IPS-15b (cell line): Measurements from ENCODE around the gene SPG7.
"Not testable (repeated sequence)": the region's sequence is repeated elsewhere in the genome, so short reads cannot be mapped to it uniquely, and the experiment has no call there.

Experiments
- H3K27me3 ChIP-seq: one replicate; pipeline ENCODE4 v1.6.1; 2013; ENCODE audit warnings: low read length; ENCODE audit not compliant: control insufficient read depth, insufficient read depth
- H3K36me3 ChIP-seq: one replicate; pipeline ENCODE4 v1.6.1; 2013; ENCODE audit warnings: low read length; ENCODE audit not compliant: control insufficient read depth, insufficient read depth
- H3K4me1 ChIP-seq: one replicate; pipeline ENCODE4 v1.6.1; 2013; ENCODE audit warnings: mild to moderate bottlenecking, low read length; ENCODE audit not compliant: control insufficient read depth, insufficient read depth
- H3K4me3 ChIP-seq: one replicate; pipeline ENCODE4 v1.5.1; 2013; ENCODE audit warnings: low read depth, low read length
- H3K9ac ChIP-seq: one replicate; pipeline ENCODE4 v1.6.1; 2013; ENCODE audit warnings: low read depth, mild to moderate bottlenecking, low read length
- H3K9me3 ChIP-seq: one replicate; pipeline ENCODE4 v1.6.1; 2013; ENCODE audit warnings: mild to moderate bottlenecking, low read length; ENCODE audit not compliant: control insufficient read depth, insufficient read depth

Gene SPG7

GRCh38 chr16:89507834-89508590 lies at the start of gene SPG7:
SPG7 (plus strand) TSS chr16:89508403; CDS start chr16:89508418, 15 bp downstream.
- Histone ChIP-seq H3K4me1 (peaks cover 2% of the 10 kb centered on the region), H3K36me3 (peaks cover 18% of the 10 kb centered on the region)

GRCh38 chr16:89458551-89458950 lies 49.7 kb upstream of the SPG7 start:
- H3K9me3 ChIP-seq, result no peaks in the 10 kb centered on the region
- no peaks in the 10 kb centered on the region for H3K27me3 ChIP-seq
- no peaks in the 10 kb centered on the region for H3K36me3 ChIP-seq
- no peak overlapping the region for H3K9ac ChIP-seq
- no peaks in the 10 kb centered on the region for H3K4me1 ChIP-seq
- no peak overlapping the region for H3K4me3 ChIP-seq

More at GRCh38 chr16:89507834-89508590, at the start of gene SPG7:
- H3K9me3 ChIP-seq, result no peaks in the 10 kb centered on the region
- H3K9ac ChIP-seq, result peak within 1 kb of the TSS; percentile 93
- peak within 1 kb of the TSS; percentile 81 for H3K4me3 ChIP-seq
- H3K27me3 ChIP-seq, result peaks cover 9% of the 10 kb centered on the region

GRCh38 chr16:89458967-89459366 lies 49.2 kb upstream of the SPG7 start:
- Histone ChIP-seq H3K27me3 (no peaks in the 10 kb centered on the region), H3K36me3 (no peaks in the 10 kb centered on the region), H3K9me3 (no peaks in the 10 kb centered on the region), H3K4me3 (no peak overlapping the region), H3K4me1 (no peaks in the 10 kb centered on the region), H3K9ac (no peak overlapping the region)

DNA sequence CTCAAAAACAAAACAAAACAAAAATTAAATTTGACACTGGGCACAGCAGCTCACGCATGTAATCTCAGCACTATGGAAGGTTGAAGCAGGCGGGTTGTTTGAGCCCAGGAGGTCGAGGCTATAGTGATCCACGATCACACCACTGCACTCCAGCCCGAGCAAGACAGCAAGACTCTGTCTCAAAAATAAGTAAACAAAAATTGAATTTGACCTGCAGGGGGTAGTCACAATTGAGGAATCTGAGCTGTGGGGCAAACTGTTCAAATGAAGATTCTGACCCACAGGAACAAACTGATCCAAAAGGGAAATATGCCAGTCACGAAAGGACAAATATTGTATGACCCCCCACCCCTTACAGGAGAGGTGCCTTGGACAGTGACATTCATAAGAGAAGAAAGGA lies 47.6 kb upstream of the SPG7 start:
- Histone ChIP-seq H3K36me3 (no peaks in the 10 kb centered on the region), H3K4me1 (peaks cover 6% of the 10 kb centered on the region), H3K9me3 (no peaks in the 10 kb centered on the region), H3K27me3 (no peaks in the 10 kb centered on the region), H3K9ac (no peak overlapping the region), H3K4me3 (no peak overlapping the region)

DNA sequence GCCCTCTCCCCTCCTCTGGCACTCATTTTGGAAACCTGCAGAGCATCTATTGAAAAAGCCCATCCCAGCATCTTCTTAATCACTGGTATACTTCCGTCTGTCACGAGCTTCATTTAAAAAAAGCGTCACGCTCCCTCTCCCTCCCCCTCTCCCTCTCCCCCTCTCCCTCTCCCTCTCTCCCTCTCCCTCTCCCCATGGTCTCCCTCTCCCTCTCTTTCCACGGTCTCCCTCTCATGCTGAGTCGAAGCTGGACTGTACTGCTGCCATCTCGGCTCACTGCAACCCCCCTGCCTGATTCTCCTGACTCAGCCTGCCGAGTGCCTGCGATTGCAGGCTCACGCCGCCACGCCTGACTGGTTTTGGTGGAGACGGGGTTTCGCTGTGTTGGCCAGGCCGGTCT lies 46.3 kb upstream of the SPG7 start:
- H3K4me3 ChIP-seq, H3K36me3 ChIP-seq, H3K9me3 ChIP-seq, H3K9ac ChIP-seq, H3K27me3 ChIP-seq: not testable (repeated sequence)
- H3K4me1 ChIP-seq, result peaks cover 13% of the 10 kb centered on the region

DNA sequence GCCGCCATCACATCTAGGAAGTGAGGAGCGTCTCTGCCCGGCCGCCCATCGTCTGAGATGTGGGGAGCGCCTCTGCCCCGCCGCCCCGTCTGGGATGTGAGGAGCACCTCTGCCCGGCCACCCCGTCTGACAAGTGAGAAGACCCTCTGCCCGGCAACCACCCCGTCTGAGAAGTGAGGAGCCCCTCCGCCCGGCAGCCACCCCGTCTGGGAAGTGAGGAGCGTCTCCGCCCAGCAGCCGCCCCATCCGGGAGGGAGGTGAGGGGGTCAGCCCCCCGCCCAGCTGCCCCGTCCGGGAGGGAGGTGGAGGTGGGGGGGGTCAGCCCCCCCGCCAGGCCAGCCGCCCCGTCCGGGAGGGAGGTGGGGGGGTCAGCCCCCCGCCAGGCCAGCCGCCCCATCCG lies 45.6 kb upstream of the SPG7 start:
- not testable (repeated sequence) for H3K36me3 ChIP-seq, H3K9me3 ChIP-seq, H3K27me3 ChIP-seq, H3K4me3 ChIP-seq, H3K9ac ChIP-seq
- H3K4me1 ChIP-seq, result peaks cover 13% of the 10 kb centered on the region

DNA sequence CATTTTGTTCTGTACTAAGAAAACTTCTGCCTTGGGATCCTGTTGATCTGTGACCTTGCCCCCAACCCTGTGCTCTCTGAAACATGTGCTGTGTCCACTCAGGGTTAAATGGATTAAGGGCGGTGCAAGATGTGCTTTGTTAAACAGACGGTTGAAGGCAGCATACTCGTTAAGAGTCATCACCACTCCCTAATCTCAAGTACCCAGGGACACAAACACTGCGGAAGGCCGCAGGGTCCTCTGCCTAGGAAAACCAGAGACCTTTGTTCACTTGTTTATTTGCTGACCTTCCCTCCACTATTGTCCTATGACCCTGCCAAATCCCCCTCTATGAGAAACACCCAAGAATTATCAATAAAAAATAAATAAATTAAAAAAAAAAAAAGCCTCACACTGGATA lies 44.9 kb upstream of the SPG7 start:
- not testable (repeated sequence) for H3K9ac ChIP-seq, H3K9me3 ChIP-seq, H3K27me3 ChIP-seq, H3K4me3 ChIP-seq, H3K36me3 ChIP-seq
- H3K4me1 ChIP-seq, result peaks cover 13% of the 10 kb centered on the region

DNA sequence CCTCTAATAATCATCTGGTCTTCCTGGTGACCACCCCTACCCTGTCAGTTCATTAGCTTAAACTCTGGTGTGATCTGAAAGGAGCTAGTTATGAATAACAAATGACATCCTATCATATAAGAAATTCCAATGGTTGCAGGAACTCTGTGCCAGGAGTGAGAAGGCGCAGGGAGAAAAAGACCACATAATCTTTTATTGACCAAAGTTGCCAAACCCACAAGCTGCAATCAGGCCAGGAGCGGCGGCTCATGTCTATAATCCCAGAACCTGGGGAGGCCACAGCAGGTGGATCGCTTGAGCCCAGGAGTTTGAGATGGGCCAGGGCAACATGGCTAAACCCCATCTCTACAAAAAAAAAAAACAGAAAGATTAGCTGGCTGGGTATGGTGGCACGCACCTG lies 41.3 kb upstream of the SPG7 start:
- Histone ChIP-seq H3K9me3 (no peaks in the 10 kb centered on the region), H3K36me3 (no peaks in the 10 kb centered on the region), H3K9ac (no peak overlapping the region)

DNA sequence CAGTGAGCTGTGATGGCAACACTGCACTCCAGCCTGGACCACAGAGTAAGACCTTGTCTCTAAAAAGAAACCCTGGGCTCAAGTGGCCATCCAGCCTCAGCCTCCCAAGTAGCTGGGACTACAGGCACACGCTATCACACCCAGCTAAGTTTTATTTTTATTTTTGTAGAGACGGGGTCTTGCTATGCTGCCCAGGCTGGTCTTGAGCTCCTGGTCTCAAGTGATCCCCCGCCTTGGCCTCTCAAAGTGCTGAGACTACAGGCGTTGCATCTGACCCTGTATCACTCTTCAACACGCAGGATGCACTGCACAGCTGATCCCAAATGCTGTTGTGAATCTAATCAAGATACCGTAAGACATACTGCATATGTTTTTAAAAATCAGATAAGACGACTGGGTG lies 40.8 kb upstream of the SPG7 start:
- Histone ChIP-seq H3K9me3 (no peaks in the 10 kb centered on the region), H3K9ac (no peak overlapping the region), H3K4me1 (peaks cover 13% of the 10 kb centered on the region), H3K4me3 (no peak overlapping the region), H3K27me3 (no peaks in the 10 kb centered on the region), H3K36me3 (no peaks in the 10 kb centered on the region)

More for the DNA sequence above, 41.3 kb upstream of the SPG7 start:
- Histone ChIP-seq H3K27me3 (no peaks in the 10 kb centered on the region), H3K4me1 (peaks cover 13% of the 10 kb centered on the region), H3K4me3 (no peak overlapping the region)

DNA sequence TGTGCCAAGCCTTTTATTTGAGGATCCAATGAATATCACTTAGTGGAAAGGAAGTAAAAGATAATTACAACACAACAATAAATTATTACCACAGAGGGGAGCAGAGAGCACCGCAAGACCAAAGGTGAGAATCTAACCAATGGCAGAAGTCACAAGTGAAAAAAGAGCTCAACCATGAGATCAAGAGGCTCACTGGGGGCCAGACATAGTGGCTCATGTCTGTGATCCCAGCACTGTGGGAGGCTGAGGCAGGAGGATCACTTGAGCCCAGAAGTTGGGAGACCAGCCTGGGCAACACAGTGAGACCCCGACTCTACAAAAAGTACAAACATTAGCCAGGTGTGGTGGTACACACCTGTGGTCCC lies 35.5 kb upstream of the SPG7 start:
- H3K36me3 ChIP-seq, result no peaks in the 10 kb centered on the region
- H3K4me1 ChIP-seq, result peaks cover 9% of the 10 kb centered on the region

GRCh38 chr16:89473136-89473712 lies 35.0 kb upstream of the SPG7 start:
- Histone ChIP-seq H3K4me3 (no peak overlapping the region), H3K27me3 (no peaks in the 10 kb centered on the region), H3K9ac (no peak overlapping the region), H3K4me1 (peaks cover 9% of the 10 kb centered on the region), H3K36me3 (no peaks in the 10 kb centered on the region), H3K9me3 (no peaks in the 10 kb centered on the region)

More for the DNA sequence above, 35.5 kb upstream of the SPG7 start:
- no peak overlapping the region for H3K4me3 ChIP-seq
- no peaks in the 10 kb centered on the region for H3K27me3 ChIP-seq
- no peak overlapping the region for H3K9ac ChIP-seq
- no peaks in the 10 kb centered on the region for H3K9me3 ChIP-seq

- Histone ChIP-seq H3K4me3 (no peak overlapping the region), H3K9me3 (no peaks in the 10 kb centered on the region), H3K27me3 (no peaks in the 10 kb centered on the region), H3K4me1 (peaks cover 12% of the 10 kb centered on the region), H3K9ac (no peak overlapping the region), H3K36me3 (no peaks in the 10 kb centered on the region)
Observed at GRCh38 chr16:89473791-89474414, 34.3 kb upstream of the SPG7 start.
